ENCODE measurements around the gene BACH2.

- TF ChIP-seq PHF20 (IDR thresholded peaks at IDR 0.05; ENCODE audit: partially characterized antibody) (no peak), ZNF274 (IDR thresholded peaks at IDR 0.05; ENCODE audit: borderline replicate concordance, low read depth, low read length) (no peak), ZNF766 (CRISPR knock-in tag; conservative IDR thresholded peaks at IDR 0.05) (no peak), EZH2 (IDR thresholded peaks at IDR 0.05; ENCODE audit: borderline replicate concordance, low read depth, low read length) (no peak), POLR2AphosphoS5 (IDR thresholded peaks at IDR 0.05; ENCODE audit: control insufficient read depth, insufficient read depth, low read depth, low read length) (no peak), FOXA3 (CRISPR knock-in tag; conservative IDR thresholded peaks at IDR 0.05 in 1 of 2, IDR thresholded peaks at IDR 0.05 in 1 of 2) (no peak)
Measured at GRCh38 chr6:90194371-90194841, 102.2 kb downstream of the BACH2 start.

Data from K562 (cell line).